ENCODE measurements around the gene ABCC4. TPM values are rescaled to one million over a fixed set of nuclear protein-coding genes. Genes with fewer than 3 reads are reported as not detected.

Gene ABCC4, protein sequence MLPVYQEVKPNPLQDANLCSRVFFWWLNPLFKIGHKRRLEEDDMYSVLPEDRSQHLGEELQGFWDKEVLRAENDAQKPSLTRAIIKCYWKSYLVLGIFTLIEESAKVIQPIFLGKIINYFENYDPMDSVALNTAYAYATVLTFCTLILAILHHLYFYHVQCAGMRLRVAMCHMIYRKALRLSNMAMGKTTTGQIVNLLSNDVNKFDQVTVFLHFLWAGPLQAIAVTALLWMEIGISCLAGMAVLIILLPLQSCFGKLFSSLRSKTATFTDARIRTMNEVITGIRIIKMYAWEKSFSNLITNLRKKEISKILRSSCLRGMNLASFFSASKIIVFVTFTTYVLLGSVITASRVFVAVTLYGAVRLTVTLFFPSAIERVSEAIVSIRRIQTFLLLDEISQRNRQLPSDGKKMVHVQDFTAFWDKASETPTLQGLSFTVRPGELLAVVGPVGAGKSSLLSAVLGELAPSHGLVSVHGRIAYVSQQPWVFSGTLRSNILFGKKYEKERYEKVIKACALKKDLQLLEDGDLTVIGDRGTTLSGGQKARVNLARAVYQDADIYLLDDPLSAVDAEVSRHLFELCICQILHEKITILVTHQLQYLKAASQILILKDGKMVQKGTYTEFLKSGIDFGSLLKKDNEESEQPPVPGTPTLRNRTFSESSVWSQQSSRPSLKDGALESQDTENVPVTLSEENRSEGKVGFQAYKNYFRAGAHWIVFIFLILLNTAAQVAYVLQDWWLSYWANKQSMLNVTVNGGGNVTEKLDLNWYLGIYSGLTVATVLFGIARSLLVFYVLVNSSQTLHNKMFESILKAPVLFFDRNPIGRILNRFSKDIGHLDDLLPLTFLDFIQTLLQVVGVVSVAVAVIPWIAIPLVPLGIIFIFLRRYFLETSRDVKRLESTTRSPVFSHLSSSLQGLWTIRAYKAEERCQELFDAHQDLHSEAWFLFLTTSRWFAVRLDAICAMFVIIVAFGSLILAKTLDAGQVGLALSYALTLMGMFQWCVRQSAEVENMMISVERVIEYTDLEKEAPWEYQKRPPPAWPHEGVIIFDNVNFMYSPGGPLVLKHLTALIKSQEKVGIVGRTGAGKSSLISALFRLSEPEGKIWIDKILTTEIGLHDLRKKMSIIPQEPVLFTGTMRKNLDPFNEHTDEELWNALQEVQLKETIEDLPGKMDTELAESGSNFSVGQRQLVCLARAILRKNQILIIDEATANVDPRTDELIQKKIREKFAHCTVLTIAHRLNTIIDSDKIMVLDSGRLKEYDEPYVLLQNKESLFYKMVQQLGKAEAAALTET (N-terminal part only)
- 19.0 TPM for total RNA-seq (ENCODE audit: unreplicated experiment)
- long read RNA-seq, partial matches to known transcripts: 2 of 4 reads
- long read RNA-seq, other reads (novel, unspliced or antisense): 2 of 4 reads

DNA sequence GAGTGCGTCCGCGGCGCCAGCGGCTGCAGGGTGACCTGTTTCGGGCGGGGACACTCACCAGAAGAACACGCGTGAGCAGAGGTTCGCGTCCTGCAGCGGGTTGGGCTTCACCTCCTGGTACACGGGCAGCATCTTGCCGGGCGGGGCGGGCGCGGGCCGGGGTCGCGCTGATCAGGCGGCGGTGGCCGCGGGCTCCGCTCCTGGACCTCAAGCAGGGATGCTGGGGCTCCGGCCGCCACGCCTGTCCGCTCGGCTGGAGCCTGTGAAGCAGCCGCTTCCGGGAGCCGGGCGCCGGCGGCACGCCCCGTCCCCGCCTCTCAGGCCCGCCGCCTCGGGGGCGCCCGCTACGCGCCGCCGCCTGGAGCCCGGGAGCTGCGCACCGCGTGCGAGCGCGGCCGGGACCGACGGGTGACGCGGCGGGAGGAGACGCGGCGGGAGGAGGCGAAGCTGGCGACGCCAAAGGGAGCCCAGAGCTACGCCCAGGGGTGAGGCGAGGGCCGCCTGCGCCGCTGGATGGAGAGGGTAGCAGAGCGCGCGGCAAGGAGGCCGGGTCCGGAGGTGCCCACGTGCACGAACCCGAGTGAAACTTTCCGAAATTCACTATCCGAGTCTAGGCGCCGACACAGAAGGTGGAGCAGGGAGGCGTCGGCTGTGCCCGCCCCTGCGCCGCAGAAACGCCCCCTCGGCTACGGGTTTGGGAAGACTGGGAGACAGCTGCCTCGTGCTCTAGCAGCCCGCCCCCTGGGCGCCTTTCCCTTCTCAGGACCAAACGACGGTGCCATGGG, at the start of gene ABCC4:
TSS of gene ABCC4 (minus strand) at position 269 of the 785 bp plus-strand sequence. CDS start at position 132, 137 bp downstream.
- peaks cover 23% of the 10 kb centered on the region for H3K4me1 Mint-ChIP-seq (ENCODE audit: unreplicated experiment)
- H3K36me3 Mint-ChIP-seq (ENCODE audit: low read depth, unreplicated experiment): peaks cover 8% of the 10 kb centered on the region
- H3K4me3 Mint-ChIP-seq (ENCODE audit: unreplicated experiment): peak within 1 kb of the TSS; percentile 93
- peak within 1 kb of the TSS; percentile 50 for H3K27ac Mint-ChIP-seq (ENCODE audit: unreplicated experiment)
- peak; percentile 63 for DNase-seq (ENCODE audit: low spot score)
- peaks cover 15% of the 10 kb centered on the region for H3K27me3 Mint-ChIP-seq (ENCODE audit: unreplicated experiment)
- TF ChIP-seq, protein P1, sequence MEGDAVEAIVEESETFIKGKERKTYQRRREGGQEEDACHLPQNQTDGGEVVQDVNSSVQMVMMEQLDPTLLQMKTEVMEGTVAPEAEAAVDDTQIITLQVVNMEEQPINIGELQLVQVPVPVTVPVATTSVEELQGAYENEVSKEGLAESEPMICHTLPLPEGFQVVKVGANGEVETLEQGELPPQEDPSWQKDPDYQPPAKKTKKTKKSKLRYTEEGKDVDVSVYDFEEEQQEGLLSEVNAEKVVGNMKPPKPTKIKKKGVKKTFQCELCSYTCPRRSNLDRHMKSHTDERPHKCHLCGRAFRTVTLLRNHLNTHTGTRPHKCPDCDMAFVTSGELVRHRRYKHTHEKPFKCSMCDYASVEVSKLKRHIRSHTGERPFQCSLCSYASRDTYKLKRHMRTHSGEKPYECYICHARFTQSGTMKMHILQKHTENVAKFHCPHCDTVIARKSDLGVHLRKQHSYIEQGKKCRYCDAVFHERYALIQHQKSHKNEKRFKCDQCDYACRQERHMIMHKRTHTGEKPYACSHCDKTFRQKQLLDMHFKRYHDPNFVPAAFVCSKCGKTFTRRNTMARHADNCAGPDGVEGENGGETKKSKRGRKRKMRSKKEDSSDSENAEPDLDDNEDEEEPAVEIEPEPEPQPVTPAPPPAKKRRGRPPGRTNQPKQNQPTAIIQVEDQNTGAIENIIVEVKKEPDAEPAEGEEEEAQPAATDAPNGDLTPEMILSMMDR (IDR thresholded peaks at IDR 0.05; ENCODE audit: unreplicated experiment): peak; percentile 15
- no peaks in the 10 kb centered on the region for H3K9me3 Mint-ChIP-seq (ENCODE audit: unreplicated experiment)

DNA sequence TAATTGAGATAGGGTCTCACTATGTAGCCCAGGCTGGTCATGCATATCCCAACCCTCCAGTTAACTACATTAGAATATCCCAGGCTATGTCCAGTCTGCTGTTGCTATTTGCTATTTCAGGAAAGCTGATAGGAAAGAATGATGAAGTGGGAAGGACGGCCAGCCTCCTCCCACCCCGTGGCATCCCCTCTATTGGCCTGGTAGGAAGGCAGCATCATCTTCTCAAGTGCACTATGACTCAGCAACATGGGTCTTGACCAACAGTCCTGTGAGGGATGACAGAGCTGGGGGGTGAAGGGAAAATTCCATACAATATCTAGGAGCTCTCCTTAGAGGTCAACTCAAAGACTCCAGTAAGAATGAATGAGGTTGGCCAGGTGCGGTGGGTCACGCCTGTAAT, 48.0 kb upstream of the ABCC4 start:
- no peak for DNase-seq (ENCODE audit: low spot score)
- Mint-ChIP-seq H3K4me1 (ENCODE audit: unreplicated experiment) (peaks cover 1% of the 10 kb centered on the region), H3K27me3 (ENCODE audit: unreplicated experiment) (no peaks in the 10 kb centered on the region), H3K27ac (ENCODE audit: unreplicated experiment) (no peak overlapping the region), H3K36me3 (ENCODE audit: low read depth, unreplicated experiment) (no peaks in the 10 kb centered on the region), H3K4me3 (ENCODE audit: unreplicated experiment) (no peak overlapping the region), H3K9me3 (ENCODE audit: unreplicated experiment) (no peaks in the 10 kb centered on the region)
- TF ChIP-seq, protein P1 (IDR thresholded peaks at IDR 0.05; ENCODE audit: unreplicated experiment): no peak

DNA sequence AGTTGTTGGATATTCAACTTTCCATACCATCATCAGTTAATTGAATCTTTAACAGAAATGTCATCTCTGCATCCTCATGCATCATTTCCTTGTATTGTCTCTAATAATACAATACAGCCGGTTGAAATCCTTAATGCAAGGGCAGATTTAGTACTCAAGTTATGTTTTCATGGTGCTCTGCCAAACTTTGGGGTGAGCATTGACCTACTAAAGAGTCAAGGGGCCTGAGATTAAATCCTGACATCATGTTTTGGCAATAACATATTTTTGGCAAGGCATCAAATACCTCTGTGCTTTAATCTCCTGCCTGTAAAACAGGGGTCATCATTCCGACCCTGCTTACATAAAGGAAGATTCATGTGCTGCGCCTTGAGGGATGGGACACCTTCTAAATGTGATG, 42.7 kb upstream of the ABCC4 start:
- no peaks in the 10 kb centered on the region for H3K36me3 Mint-ChIP-seq (ENCODE audit: low read depth, unreplicated experiment)
- no peak overlapping the region for H3K27ac Mint-ChIP-seq (ENCODE audit: unreplicated experiment)
- H3K4me1 Mint-ChIP-seq (ENCODE audit: unreplicated experiment): peaks cover 3% of the 10 kb centered on the region
- H3K27me3 Mint-ChIP-seq (ENCODE audit: unreplicated experiment): no peaks in the 10 kb centered on the region
- H3K4me3 Mint-ChIP-seq (ENCODE audit: unreplicated experiment): no peak overlapping the region
- no peak for DNase-seq (ENCODE audit: low spot score)
- no peaks in the 10 kb centered on the region for H3K9me3 Mint-ChIP-seq (ENCODE audit: unreplicated experiment)
- TF ChIP-seq, protein P1 (IDR thresholded peaks at IDR 0.05; ENCODE audit: unreplicated experiment): no peak

DNA sequence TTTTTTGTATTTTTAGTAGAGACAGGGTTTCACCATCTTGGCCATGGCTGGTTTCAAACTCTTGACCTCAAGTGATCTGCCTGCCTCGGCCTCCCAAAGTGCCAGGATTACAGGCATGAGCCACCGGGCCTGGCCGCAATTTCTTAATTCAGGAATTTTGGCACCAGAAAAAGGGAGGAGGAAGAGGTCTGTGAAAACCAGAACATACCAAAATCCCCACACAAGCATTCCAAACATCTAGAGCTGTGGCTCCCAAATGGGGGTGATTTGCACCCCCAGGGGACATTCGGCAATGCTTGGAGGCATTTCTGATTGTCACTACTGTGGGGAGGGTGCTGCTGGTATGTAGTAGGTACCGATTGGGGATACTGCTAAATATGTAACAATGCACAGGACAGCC, 40.2 kb upstream of the ABCC4 start:
- DNase-seq (ENCODE audit: low spot score): no peak
- Mint-ChIP-seq H3K27me3 (ENCODE audit: unreplicated experiment) (no peaks in the 10 kb centered on the region), H3K9me3 (ENCODE audit: unreplicated experiment) (no peaks in the 10 kb centered on the region), H3K4me3 (ENCODE audit: unreplicated experiment) (no peak overlapping the region), H3K4me1 (ENCODE audit: unreplicated experiment) (peaks cover 3% of the 10 kb centered on the region), H3K36me3 (ENCODE audit: low read depth, unreplicated experiment) (no peaks in the 10 kb centered on the region), H3K27ac (ENCODE audit: unreplicated experiment) (no peak overlapping the region)
- TF ChIP-seq, protein P1 (IDR thresholded peaks at IDR 0.05; ENCODE audit: unreplicated experiment): no peak

Measured in endothelial cell (in vitro differentiated cells).